ENCODE results near the gene KCNH2. TPM values are rescaled to one million over a fixed set of nuclear protein-coding genes. Genes with fewer than 3 reads are reported as not detected.

Gene KCNH2
- total RNA-seq, 4 donors from 2014 or later = 0.19 to 2.5 (median 0.72) TPM

GRCh38 chr7:150999497-151000230 is 21.5 kb upstream of the KCNH2 start:
- H3K36me3 ChIP-seq = peaks cover 0 to 3% (median 0%) of the 10 kb centered on the region in 3 donors
- no peak for TF ChIP-seq CTCF (IDR thresholded peaks at IDR 0.05)

DNA sequence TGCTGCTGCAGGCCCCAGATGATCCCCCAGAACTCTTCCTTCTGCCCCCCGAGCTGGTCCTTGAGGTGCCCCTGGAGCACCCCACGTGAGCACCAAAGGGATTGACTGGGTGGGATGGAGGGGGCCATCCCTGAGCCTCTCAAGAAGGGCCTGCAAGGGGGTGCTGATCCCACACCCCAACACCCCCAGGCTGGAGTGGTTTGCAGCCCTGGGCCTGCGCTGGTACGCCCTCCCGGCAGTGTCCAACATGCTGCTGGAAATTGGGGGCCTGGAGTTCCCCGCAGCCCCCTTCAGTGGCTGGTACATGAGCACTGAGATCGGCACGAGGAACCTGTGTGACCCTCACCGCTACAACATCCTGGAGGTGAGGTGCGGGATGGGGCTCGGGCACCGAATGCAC is 20.9 kb upstream of the KCNH2 start:
- no peak overlapping the region for H3K27ac ChIP-seq
- no peak overlapping the region for H3K4me3 ChIP-seq
- no peak for DNase-seq
- 100% methylated on average over 1 of the region's 12 CpGs; no CpG with 5 or more reads in 1 of the 2 donors for WGBS, 2 donors
- no peaks in the 10 kb centered on the region for H3K9me3 ChIP-seq
- TF ChIP-seq CTCF (IDR thresholded peaks at IDR 0.05) (no peak), POLR2A (IDR thresholded peaks at IDR 0.05) (no peak)
- H3K27me3 ChIP-seq = peaks cover 0 to 29% (median 0%) of the 10 kb centered on the region in 4 donors
- intact Hi-C loops (cut with DNase I) = no loop called here
- H3K36me3 ChIP-seq = peaks cover 0 to 3% (median 0%) of the 10 kb centered on the region in 3 donors
- peaks cover 0 to 26% (median 3%) of the 10 kb centered on the region in 3 donors for H3K4me1 ChIP-seq

More at GRCh38 chr7:150999497-151000230, 21.5 kb upstream of the KCNH2 start:
- no peak for DNase-seq
- H3K27me3 ChIP-seq = peaks cover 0 to 29% (median 0%) of the 10 kb centered on the region in 4 donors
- WGBS, 2 donors = 64 to 66% methylated on average over 5 of the region's 5 CpGs
- no peak overlapping the region for H3K4me3 ChIP-seq
- no peaks in the 10 kb centered on the region for H3K9me3 ChIP-seq
- H3K27ac ChIP-seq = no peak overlapping the region
- peaks cover 0 to 20% (median 3%) of the 10 kb centered on the region in 3 donors for H3K4me1 ChIP-seq
- intact Hi-C loops (cut with DNase I) = no loop called here

DNA sequence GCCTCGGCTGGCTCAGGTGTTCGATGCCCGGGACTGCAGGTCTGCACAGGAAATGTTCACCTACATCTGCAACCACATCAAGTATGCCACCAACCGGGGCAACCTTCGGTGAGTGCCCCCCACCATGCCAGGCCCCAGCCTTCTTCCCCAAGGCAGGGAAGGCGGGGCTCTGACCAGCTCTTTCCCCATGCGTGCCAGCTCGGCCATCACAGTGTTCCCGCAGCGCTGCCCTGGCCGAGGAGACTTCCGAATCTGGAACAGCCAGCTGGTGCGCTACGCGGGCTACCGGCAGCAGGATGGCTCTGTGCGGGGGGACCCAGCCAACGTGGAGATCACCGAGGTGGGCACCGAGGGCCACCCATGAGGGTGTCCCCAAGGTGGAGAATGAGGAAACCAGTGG is 20.2 kb upstream of the KCNH2 start:
- DNase-seq = no peak
- Histone ChIP-seq H3K27ac (no peak overlapping the region), H3K9me3 (no peaks in the 10 kb centered on the region), H3K27me3 (peaks cover 0 to 29% (median 0%) of the 10 kb centered on the region in 4 donors), H3K4me1 (peaks cover 0 to 31% (median 3%) of the 10 kb centered on the region in 3 donors), H3K4me3 (no peak overlapping the region), H3K36me3 (peaks cover 0 to 3% (median 0%) of the 10 kb centered on the region in 3 donors)
- WGBS, 2 donors = 53 to 86% methylated on average over 4 to 5 of the region's 20 CpGs
- TF ChIP-seq POLR2A (IDR thresholded peaks at IDR 0.05) (no peak), CTCF (IDR thresholded peaks at IDR 0.05) (no peak)
- intact Hi-C loops (cut with DNase I) = no loop called here

- DNase-seq = no peak
- no peaks in the 10 kb centered on the region for H3K9me3 ChIP-seq
- intact Hi-C loops (cut with DNase I) = no loop called here
- no peak overlapping the region for H3K27ac ChIP-seq
- peaks cover 0 to 3% (median 0%) of the 10 kb centered on the region in 3 donors for H3K36me3 ChIP-seq
- TF ChIP-seq CTCF (IDR thresholded peaks at IDR 0.05) (no peak), POLR2A (IDR thresholded peaks at IDR 0.05) (no peak)
- H3K27me3 ChIP-seq = peaks cover 0 to 29% (median 0%) of the 10 kb centered on the region in 4 donors
- H3K4me3 ChIP-seq = no peak overlapping the region
- H3K4me1 ChIP-seq = peaks cover 0 to 35% (median 3%) of the 10 kb centered on the region in 3 donors
- WGBS, 2 donors = 71 to 83% methylated on average over 3 to 5 of the region's 5 CpGs
Measured at GRCh38 chr7:150997817-150998216, 19.7 kb upstream of the KCNH2 start.

DNA sequence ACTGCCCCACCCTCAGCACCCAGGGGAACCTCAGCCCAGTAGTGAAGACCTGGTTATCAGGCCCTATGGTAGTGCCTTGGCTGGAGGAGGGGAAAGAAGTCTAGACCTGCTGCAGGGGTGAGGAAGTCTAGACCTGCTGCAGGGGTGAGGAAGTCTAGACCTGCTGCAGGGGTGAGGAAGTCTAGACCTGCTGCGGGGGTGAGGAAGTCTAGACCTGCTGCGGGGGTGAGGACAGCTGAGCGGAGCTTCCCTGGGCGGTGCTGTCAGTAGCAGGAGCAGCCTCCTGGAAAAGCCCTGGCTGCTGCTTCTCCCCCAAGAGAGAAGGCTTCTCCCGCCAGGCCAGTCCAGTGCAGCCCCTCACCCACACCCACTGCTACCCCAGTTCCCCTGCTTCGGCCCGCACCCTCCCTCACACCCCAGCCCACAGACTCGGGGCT is 19.0 kb upstream of the KCNH2 start:
- Histone ChIP-seq H3K27me3 (peaks cover 0 to 29% (median 0%) of the 10 kb centered on the region in 4 donors), H3K36me3 (peaks cover 0 to 3% (median 0%) of the 10 kb centered on the region in 3 donors), H3K4me3 (no peak overlapping the region), H3K9me3 (no peaks in the 10 kb centered on the region), H3K4me1 (peaks cover 0 to 39% (median 3%) of the 10 kb centered on the region in 3 donors), H3K27ac (no peak overlapping the region)
- 70 to 100% methylated on average over 1 to 4 of the region's 8 CpGs for WGBS, 2 donors
- DNase-seq = no peak
- intact Hi-C loops (cut with DNase I) = no loop called here
- no peak for TF ChIP-seq POLR2A (IDR thresholded peaks at IDR 0.05)
- no peak for TF ChIP-seq CTCF (IDR thresholded peaks at IDR 0.05)
